ENCODE data around the gene MAPK8. TPM values are rescaled to one million over a fixed set of nuclear protein-coding genes. Genes with fewer than 3 reads are reported as not detected.

Gene MAPK8
- total and polyA plus RNA-seq, 9 of the 15 experiments (the other 6 are each of a cell fraction or from before 2014, with no cell fraction given) = 6.4 to 159 (median 71.0) TPM

DNA sequence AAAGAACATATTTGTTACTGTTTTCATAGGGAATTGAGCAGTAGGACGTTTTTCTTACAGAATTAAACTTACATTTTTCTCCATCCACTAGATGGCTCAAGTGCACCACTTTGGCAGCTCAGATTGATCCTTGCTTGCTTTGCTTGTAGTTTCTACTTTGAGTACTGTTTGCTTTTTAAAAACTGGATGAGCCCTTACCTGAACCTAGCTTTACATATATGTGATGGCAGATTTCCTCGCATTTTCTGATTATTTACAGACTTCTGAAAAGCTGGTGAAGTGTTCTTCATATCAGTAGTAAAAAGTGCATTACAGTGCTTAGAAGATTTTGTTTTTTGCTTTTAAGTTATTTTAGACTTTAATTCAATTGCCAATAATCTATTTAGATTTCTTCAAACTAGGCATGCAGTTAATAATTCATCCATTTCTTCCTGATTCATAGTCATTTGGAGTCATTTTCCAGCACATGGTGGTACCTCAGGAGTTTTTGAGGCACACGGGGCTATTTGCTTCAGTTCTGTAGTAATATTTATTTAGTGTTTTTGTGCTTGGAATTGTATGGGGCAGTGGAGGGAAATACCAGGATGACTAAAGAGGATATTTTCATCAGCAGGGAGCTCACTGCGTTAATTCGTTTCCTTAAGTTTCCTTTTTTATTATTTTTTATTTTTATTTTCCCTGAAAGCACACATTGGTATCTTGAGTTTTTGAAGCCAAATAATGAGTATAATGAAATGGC is 57.3 kb downstream of the MAPK8 start (continued):
- TF ChIP-seq JUN (IDR thresholded peaks at IDR 0.05; ENCODE audit: borderline replicate concordance, low read depth, low read length) (no peak), JUN (CRISPR knock-in tag; IDR thresholded peaks at IDR 0.05; ENCODE audit: borderline replicate concordance) (no peak), SRF (CRISPR knock-in tag; IDR thresholded peaks at IDR 0.05) (no peak), NFE2L1 (tag; IDR thresholded peaks at IDR 0.05; ENCODE audit: borderline replicate concordance, low read depth) (no peak), SMAD2 (IDR thresholded peaks at IDR 0.05; ENCODE audit: low read depth, low read length) (no peak), CSDE1 (IDR thresholded peaks at IDR 0.05) (0 out of 4 replicates have a peak, but pooled peaks of 1 of the 2 experiments have one; percentile 33), E2F3 (CRISPR knock-in tag; IDR thresholded peaks at IDR 0.05) (no peak), BHLHE40 (IDR thresholded peaks at IDR 0.05; ENCODE audit: low read length) (no peak), MTA2 (IDR thresholded peaks at IDR 0.05; ENCODE audit: low read depth) (no peak), ATF1 (CRISPR knock-in tag; IDR thresholded peaks at IDR 0.05) (no peak), ATF1 (tag; IDR thresholded peaks at IDR 0.05) (no peak), GATAD2A (IDR thresholded peaks at IDR 0.05) (0 out of 2 replicates have a peak, but pooled peaks have one; percentile 8), YBX1 (IDR thresholded peaks at IDR 0.05) (no peak), TAF9B (IDR thresholded peaks at IDR 0.05; ENCODE audit: partially characterized antibody) (no peak), ILK (tag; IDR thresholded peaks at IDR 0.05; ENCODE audit: borderline replicate concordance, low read depth) (no peak), RB1 (IDR thresholded peaks at IDR 0.05; ENCODE audit: low read depth) (peak; percentile 26; the same call in 1 of the 2 replicates), ZNF644 (tag; IDR thresholded peaks at IDR 0.05; ENCODE audit: low read depth) (no peak), TCF3 (CRISPR knock-in tag; IDR thresholded peaks at IDR 0.05) (no peak), ZSCAN32 (CRISPR knock-in tag; IDR thresholded peaks at IDR 0.05) (no peak), ZNF121 (CRISPR knock-in tag; conservative IDR thresholded peaks at IDR 0.05) (no peak), ZNF311 (CRISPR knock-in tag; IDR thresholded peaks at IDR 0.05) (no peak), ZNF780A (CRISPR knock-in tag; IDR thresholded peaks at IDR 0.05) (no peak), ZNF239 (CRISPR knock-in tag; IDR thresholded peaks at IDR 0.05) (no peak), NR2C2 (CRISPR knock-in tag; IDR thresholded peaks at IDR 0.05) (no peak), NR2C2 (tag; IDR thresholded peaks at IDR 0.05) (no peak), ZNF76 (CRISPR knock-in tag; IDR thresholded peaks at IDR 0.05; ENCODE audit: borderline replicate concordance) (no peak), RBFOX2 (IDR thresholded peaks at IDR 0.05; ENCODE audit: low read depth, low read length) (no peak)
- TF ChIP-seq, protein P1, sequence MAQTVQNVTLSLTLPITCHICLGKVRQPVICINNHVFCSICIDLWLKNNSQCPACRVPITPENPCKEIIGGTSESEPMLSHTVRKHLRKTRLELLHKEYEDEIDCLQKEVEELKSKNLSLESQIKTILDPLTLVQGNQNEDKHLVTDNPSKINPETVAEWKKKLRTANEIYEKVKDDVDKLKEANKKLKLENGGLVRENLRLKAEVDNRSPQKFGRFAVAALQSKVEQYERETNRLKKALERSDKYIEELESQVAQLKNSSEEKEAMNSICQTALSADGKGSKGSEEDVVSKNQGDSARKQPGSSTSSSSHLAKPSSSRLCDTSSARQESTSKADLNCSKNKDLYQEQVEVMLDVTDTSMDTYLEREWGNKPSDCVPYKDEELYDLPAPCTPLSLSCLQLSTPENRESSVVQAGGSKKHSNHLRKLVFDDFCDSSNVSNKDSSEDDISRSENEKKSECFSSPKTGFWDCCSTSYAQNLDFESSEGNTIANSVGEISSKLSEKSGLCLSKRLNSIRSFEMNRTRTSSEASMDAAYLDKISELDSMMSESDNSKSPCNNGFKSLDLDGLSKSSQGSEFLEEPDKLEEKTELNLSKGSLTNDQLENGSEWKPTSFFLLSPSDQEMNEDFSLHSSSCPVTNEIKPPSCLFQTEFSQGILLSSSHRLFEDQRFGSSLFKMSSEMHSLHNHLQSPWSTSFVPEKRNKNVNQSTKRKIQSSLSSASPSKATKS (CRISPR knock-in tag; IDR thresholded peaks at IDR 0.05) = no peak
- TF ChIP-seq, protein P2, sequence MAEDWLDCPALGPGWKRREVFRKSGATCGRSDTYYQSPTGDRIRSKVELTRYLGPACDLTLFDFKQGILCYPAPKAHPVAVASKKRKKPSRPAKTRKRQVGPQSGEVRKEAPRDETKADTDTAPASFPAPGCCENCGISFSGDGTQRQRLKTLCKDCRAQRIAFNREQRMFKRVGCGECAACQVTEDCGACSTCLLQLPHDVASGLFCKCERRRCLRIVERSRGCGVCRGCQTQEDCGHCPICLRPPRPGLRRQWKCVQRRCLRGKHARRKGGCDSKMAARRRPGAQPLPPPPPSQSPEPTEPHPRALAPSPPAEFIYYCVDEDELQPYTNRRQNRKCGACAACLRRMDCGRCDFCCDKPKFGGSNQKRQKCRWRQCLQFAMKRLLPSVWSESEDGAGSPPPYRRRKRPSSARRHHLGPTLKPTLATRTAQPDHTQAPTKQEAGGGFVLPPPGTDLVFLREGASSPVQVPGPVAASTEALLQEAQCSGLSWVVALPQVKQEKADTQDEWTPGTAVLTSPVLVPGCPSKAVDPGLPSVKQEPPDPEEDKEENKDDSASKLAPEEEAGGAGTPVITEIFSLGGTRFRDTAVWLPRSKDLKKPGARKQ (CRISPR knock-in tag; IDR thresholded peaks at IDR 0.05) = peak; percentile 57; the same call in 1 of the 2 replicates

All from K562 (cell line).